GM23338 (cell line): ENCODE results near the gene ZNF318. TPM values are rescaled to one million over a fixed set of nuclear protein-coding genes. Genes with fewer than 3 reads are reported as not detected.

Experiments used
- ATAC-seq: fragments of 200-7000 bp; cut with Tn5 transposase; 3 replicates; pipeline ENCODE4 v1.9.1; 2020
- DNase-seq: peaks from one replicate; pipeline ENCODE4 v3.0.0-alpha.2; 2015; ENCODE audit warnings: low spot score
- H2AFZ ChIP-seq: fragments of 200-600 bp; sonication (generic); 2 replicates; pipeline ENCODE4 v1.8.0; 2016; ENCODE audit warnings: antibody characterized with exemption, mild to moderate bottlenecking, moderate library complexity
- H3F3A ChIP-seq: fragments of 200-600 bp; sonication (generic); replicated peaks from 2 replicates; pipeline ENCODE4 v1.8.0; 2017; ENCODE audit warnings: antibody characterized with exemption, mixed run types, low read depth
- H3K27ac ChIP-seq: fragments of 200-600 bp; sonication (generic); 2 replicates; pipeline ENCODE4 v1.6.1; 2016; ENCODE audit warnings: low read depth
- H3K27me3 ChIP-seq: fragments of 200-600 bp; sonication (generic); 2 replicates; pipeline ENCODE4 v1.8.0; 2016; ENCODE audit warnings: mild to moderate bottlenecking, mixed run types, moderate library complexity; ENCODE audit not compliant: insufficient read depth
- H3K36me3 ChIP-seq: fragments of 200-600 bp; sonication (generic); 2 replicates; pipeline ENCODE4 v1.8.0; 2016; ENCODE audit warnings: mild to moderate bottlenecking; ENCODE audit not compliant: insufficient read depth
- H3K4me1 ChIP-seq: fragments of 200-600 bp; sonication (generic); 2 replicates; pipeline ENCODE4 v1.8.0; 2016; ENCODE audit warnings: mild to moderate bottlenecking, moderate library complexity; ENCODE audit not compliant: insufficient read depth
- H3K4me2 ChIP-seq: fragments of 200-600 bp; sonication (generic); 2 replicates; pipeline ENCODE4 v1.7.1; 2017; ENCODE audit warnings: mixed run types
- H3K4me3 ChIP-seq: fragments of 200-600 bp; sonication (generic); 2 replicates; pipeline ENCODE4 v1.6.1; 2016; ENCODE audit warnings: mixed run types
- H3K79me2 ChIP-seq: fragments of 200-600 bp; sonication (generic); replicated peaks from 2 replicates; pipeline ENCODE4 v1.8.0; 2017; ENCODE audit warnings: mild to moderate bottlenecking; ENCODE audit not compliant: insufficient read depth
- H3K9me2 ChIP-seq: fragments of 200-600 bp; sonication (generic); 2 replicates; pipeline ENCODE4 v1.8.0; 2017; ENCODE audit not compliant: insufficient read depth
- H4K20me1 ChIP-seq: fragments of 200-600 bp; sonication (generic); replicated peaks from 2 replicates; pipeline ENCODE4 v1.8.0; 2017; ENCODE audit warnings: mild to moderate bottlenecking; ENCODE audit not compliant: insufficient read depth
- H3K27ac Mint-ChIP-seq: 2 replicates; pipeline ENCODE4 v1.8.0; 2020; ENCODE audit warnings: inconsistent platforms, mild to moderate bottlenecking, moderate library complexity, mixed read lengths
- H3K27me3 Mint-ChIP-seq: 3 replicates; pipeline ENCODE4 v1.8.0; 2022; ENCODE audit warnings: low read depth, mild to moderate bottlenecking, moderate library complexity, mixed read lengths, inconsistent platforms; ENCODE audit not compliant: insufficient read depth, poor library complexity
- H3K36me3 Mint-ChIP-seq: 3 replicates; pipeline ENCODE4 v1.8.0; 2021; ENCODE audit warnings: low read depth, mild to moderate bottlenecking, inconsistent platforms, moderate library complexity, mixed read lengths
- H3K4me1 Mint-ChIP-seq: 3 replicates; pipeline ENCODE4 v1.8.0; 2020; ENCODE audit warnings: mild to moderate bottlenecking, inconsistent platforms, mixed read lengths
- H3K4me3 Mint-ChIP-seq: 3 replicates; pipeline ENCODE4 v1.8.0; 2021; ENCODE audit warnings: moderate library complexity, mild to moderate bottlenecking, inconsistent platforms, mixed read lengths
- H3K9me3 Mint-ChIP-seq: 3 replicates; pipeline ENCODE4 v1.8.0; 2020; ENCODE audit warnings: moderate library complexity, mild to moderate bottlenecking, inconsistent platforms, mixed read lengths
- EZH2phosphoT487 ChIP-seq: fragments of 200-600 bp; sonication (generic); IDR thresholded peaks from one replicate; pipeline ENCODE4 v1.8.1; 2018; ENCODE audit warnings: antibody characterized with exemption; ENCODE audit not compliant: unreplicated experiment
- polyA plus RNA-seq: library from polyadenylated mRNA; unstranded; fragments of >200 nt; fragmentation: Nextera tagmentation; extraction: Ambion mirVana; gene quantifications from 2 replicates; pipeline ENCODE4 v1.2.1, GENCODE V29; 2016
- total RNA-seq: library from RNA; depleted of rRNA; stranded (reverse); fragments of >200 nt; shearing (Covaris generic); gene quantifications from 2 replicates; pipeline ENCODE4 v1.2.3, GENCODE V29; 2014
- TF ChIP-seq, protein P1 (sequence below): IDR thresholded peaks from one replicate; pipeline ENCODE4 v1.6.1; 2018; ENCODE audit warnings: antibody characterized with exemption; ENCODE audit not compliant: unreplicated experiment
- TF ChIP-seq, protein P2 (sequence below): IDR thresholded peaks from 2 replicates; pipeline ENCODE4 v1.6.1; 2016; ENCODE audit warnings: antibody characterized with exemption
- TF ChIP-seq, protein P3 (sequence below), 2 experiments: fragments of 200-600 bp in 1 of 2; sonication (generic) in 1 of 2; conservative IDR thresholded peaks; 2 replicates each; pipeline versions ENCODE4 v1.5.1 to v1.6.1; 2016 to 2017; ENCODE audit warnings: antibody characterized with exemption in 2 of 2, low read depth in 2 of 2, mild to moderate bottlenecking in 2 of 2, moderate library complexity in 1 of 2

Gene ZNF318
- total and polyA plus RNA-seq, 2 experiments from 2014 or later = 8.7 to 19.5 TPM

DNA sequence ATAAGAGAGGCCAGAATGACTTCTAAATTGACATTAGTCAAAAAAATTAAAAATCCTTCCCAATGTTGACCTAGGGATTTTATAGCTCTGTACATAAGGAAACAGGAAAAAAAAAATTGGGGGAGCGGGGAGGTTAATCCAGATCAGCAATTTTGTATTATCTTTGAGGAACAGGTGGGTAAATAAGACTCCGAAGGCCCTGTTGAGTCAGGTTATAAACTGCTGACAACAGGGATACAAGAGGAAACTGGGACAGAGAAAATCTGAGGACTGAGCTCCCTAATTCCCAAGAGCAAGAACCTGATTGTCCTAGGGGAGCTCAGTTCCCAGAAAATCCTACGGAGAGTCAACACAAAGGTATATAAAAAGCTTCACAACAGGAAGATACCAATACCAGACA, 34.0 kb downstream of the ZNF318 start (continued):
- TF ChIP-seq, protein P1, sequence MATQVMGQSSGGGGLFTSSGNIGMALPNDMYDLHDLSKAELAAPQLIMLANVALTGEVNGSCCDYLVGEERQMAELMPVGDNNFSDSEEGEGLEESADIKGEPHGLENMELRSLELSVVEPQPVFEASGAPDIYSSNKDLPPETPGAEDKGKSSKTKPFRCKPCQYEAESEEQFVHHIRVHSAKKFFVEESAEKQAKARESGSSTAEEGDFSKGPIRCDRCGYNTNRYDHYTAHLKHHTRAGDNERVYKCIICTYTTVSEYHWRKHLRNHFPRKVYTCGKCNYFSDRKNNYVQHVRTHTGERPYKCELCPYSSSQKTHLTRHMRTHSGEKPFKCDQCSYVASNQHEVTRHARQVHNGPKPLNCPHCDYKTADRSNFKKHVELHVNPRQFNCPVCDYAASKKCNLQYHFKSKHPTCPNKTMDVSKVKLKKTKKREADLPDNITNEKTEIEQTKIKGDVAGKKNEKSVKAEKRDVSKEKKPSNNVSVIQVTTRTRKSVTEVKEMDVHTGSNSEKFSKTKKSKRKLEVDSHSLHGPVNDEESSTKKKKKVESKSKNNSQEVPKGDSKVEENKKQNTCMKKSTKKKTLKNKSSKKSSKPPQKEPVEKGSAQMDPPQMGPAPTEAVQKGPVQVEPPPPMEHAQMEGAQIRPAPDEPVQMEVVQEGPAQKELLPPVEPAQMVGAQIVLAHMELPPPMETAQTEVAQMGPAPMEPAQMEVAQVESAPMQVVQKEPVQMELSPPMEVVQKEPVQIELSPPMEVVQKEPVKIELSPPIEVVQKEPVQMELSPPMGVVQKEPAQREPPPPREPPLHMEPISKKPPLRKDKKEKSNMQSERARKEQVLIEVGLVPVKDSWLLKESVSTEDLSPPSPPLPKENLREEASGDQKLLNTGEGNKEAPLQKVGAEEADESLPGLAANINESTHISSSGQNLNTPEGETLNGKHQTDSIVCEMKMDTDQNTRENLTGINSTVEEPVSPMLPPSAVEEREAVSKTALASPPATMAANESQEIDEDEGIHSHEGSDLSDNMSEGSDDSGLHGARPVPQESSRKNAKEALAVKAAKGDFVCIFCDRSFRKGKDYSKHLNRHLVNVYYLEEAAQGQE = no peak
- TF ChIP-seq, protein P2, sequence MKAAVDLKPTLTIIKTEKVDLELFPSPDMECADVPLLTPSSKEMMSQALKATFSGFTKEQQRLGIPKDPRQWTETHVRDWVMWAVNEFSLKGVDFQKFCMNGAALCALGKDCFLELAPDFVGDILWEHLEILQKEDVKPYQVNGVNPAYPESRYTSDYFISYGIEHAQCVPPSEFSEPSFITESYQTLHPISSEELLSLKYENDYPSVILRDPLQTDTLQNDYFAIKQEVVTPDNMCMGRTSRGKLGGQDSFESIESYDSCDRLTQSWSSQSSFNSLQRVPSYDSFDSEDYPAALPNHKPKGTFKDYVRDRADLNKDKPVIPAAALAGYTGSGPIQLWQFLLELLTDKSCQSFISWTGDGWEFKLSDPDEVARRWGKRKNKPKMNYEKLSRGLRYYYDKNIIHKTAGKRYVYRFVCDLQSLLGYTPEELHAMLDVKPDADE = no peak
- TF ChIP-seq, protein P3, sequence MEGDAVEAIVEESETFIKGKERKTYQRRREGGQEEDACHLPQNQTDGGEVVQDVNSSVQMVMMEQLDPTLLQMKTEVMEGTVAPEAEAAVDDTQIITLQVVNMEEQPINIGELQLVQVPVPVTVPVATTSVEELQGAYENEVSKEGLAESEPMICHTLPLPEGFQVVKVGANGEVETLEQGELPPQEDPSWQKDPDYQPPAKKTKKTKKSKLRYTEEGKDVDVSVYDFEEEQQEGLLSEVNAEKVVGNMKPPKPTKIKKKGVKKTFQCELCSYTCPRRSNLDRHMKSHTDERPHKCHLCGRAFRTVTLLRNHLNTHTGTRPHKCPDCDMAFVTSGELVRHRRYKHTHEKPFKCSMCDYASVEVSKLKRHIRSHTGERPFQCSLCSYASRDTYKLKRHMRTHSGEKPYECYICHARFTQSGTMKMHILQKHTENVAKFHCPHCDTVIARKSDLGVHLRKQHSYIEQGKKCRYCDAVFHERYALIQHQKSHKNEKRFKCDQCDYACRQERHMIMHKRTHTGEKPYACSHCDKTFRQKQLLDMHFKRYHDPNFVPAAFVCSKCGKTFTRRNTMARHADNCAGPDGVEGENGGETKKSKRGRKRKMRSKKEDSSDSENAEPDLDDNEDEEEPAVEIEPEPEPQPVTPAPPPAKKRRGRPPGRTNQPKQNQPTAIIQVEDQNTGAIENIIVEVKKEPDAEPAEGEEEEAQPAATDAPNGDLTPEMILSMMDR (conservative IDR thresholded peaks at IDR 0.05; ENCODE audit: low read depth in 2 of 2) = no peak

DNA sequence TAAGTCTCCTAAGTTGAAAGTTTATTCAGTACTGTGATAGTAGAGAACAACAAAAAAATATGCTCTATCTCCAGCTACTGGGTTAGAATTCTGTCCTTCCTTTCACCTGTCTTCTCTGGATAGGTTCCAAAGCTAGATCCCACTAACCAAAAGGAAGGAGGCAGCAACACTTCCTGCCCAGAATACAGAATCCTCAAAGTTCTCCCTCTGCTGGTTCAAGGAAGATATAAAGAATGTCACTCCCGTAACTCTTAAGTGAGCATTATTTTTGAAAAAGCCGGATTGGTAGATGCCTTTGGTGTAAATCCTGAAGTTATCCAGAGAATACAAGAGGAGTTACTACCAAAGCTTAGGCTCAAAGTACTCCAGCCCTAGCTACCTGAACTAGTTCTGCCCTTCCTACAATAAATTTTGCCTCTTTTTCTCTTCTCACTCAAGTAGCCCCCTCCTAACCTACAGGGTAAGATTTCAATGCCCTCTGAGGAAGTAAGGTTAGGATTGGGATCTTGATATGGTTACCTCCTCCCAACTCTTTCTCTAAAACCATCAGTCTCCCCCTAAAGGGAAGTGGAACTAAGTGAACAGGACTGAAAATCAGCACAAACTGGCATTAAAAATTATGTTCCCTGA, 34.9 kb downstream of the ZNF318 start:
- no peak overlapping the region; the same call in 1 of the 2 replicates for H3K27ac Mint-ChIP-seq
- no peak overlapping the region for H3K4me3 Mint-ChIP-seq
- H3K9me3 Mint-ChIP-seq = no peaks in the 10 kb centered on the region
- Histone ChIP-seq H3K4me2 (no peak overlapping the region), H3K79me2 (no peaks in the 10 kb centered on the region), H2AFZ (no peak overlapping the region), H3K27me3 (no peaks in the 10 kb centered on the region), H3K4me3 (no peak overlapping the region), H3F3A (no peaks in the 10 kb centered on the region), H4K20me1 (no peaks in the 10 kb centered on the region), H3K27ac (no peak overlapping the region), H3K4me1 (no peaks in the 10 kb centered on the region), H3K36me3 (no peaks in the 10 kb centered on the region), H3K9me2 (no peaks in the 10 kb centered on the region)
- ATAC-seq (peak; percentile 99), DNase-seq (peak; percentile 92)
- peaks cover 3% of the 10 kb centered on the region; the same call in 1 of the 3 replicates for H3K36me3 Mint-ChIP-seq
- H3K27me3 Mint-ChIP-seq = no peaks in the 10 kb centered on the region
- peaks cover 2% of the 10 kb centered on the region; the same call in 2 of the 3 replicates for H3K4me1 Mint-ChIP-seq
- TF ChIP-seq, protein P3 (conservative IDR thresholded peaks at IDR 0.05; ENCODE audit: low read depth in 2 of 2) = peak; percentile 71 to 77
- no peak for TF ChIP-seq EZH2phosphoT487
